ENCODE results near the gene TRAM2.

DNA sequence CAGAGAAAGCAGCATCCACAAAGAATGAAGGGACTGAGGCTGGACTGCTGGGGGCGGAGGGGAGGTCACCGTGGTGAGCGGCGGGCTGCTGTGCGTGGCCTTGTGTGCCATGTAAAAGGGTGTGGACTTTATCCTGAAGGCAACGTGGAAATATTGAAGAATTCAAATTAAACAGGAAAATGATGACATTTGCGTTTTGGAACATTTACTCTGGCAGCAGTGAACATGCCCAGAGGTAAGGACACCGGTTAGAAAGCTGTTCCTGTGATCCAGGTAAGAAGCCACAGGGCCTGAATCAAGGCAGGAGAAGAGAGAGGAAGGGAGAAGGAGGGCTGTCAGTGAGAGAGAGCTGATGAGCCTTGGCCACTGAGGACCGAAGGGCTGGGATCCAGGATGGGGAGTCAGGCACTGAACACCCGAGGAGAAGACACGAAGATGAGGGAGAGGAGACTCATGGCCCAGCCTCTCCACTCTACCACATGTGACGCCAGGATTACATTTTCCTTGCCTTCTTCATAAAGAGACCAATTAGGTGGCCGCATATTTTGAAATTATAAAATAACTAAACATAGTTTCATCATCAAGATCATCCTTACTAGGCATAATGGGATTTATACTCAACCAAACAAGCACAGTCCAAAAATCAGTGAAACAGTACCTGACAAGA is 58.4 kb downstream of the TRAM2 start:
- TF ChIP-seq EZH2phosphoT487 (IDR thresholded peaks at IDR 0.05; ENCODE audit: borderline replicate concordance, low read length): no peak
- TF ChIP-seq, protein P1, sequence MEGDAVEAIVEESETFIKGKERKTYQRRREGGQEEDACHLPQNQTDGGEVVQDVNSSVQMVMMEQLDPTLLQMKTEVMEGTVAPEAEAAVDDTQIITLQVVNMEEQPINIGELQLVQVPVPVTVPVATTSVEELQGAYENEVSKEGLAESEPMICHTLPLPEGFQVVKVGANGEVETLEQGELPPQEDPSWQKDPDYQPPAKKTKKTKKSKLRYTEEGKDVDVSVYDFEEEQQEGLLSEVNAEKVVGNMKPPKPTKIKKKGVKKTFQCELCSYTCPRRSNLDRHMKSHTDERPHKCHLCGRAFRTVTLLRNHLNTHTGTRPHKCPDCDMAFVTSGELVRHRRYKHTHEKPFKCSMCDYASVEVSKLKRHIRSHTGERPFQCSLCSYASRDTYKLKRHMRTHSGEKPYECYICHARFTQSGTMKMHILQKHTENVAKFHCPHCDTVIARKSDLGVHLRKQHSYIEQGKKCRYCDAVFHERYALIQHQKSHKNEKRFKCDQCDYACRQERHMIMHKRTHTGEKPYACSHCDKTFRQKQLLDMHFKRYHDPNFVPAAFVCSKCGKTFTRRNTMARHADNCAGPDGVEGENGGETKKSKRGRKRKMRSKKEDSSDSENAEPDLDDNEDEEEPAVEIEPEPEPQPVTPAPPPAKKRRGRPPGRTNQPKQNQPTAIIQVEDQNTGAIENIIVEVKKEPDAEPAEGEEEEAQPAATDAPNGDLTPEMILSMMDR (IDR thresholded peaks at IDR 0.05; ENCODE audit: low read depth, low read length, poor library complexity, severe bottlenecking): no peak
